Pulmonary artery endothelial cell (primary cell): ENCODE results near the gene CES4A. TPM values are rescaled to one million over a fixed set of nuclear protein-coding genes. Genes with fewer than 3 reads are reported as not detected.
"Not testable (repeated sequence)": the region's sequence is repeated elsewhere in the genome, so short reads cannot be mapped to it uniquely, and the experiment has no call there.

ENCODE experiments used
- DNase-seq: peaks from one replicate; pipeline ENCODE4 v3.0.0-alpha.2; 2011; ENCODE audit warnings: low read depth, low spot score
- total RNA-seq: library from RNA; depleted of rRNA; stranded (reverse); fragments of >200 nt; gene quantifications from 2 replicates; pipeline ENCODE4 v1.2.3, GENCODE V29; 2014

Gene CES4A
- total RNA-seq, 1 donor from 2014 or later: 0.59 TPM

- DNase-seq: no peak
These were observed 3.5 kb upstream of the CES4A start for GRCh38 chr16:66984892-66985311.

- no peak for DNase-seq
These were observed 1.8 kb upstream of the CES4A start for GRCh38 chr16:66986559-66986958.

- no peak for DNase-seq
These were observed 3.2 kb downstream of the CES4A start for GRCh38 chr16:66991545-66992077.

GRCh38 chr16:66993558-66993957 is 5.2 kb downstream of the CES4A start:
- DNase-seq: not testable (repeated sequence)

GRCh38 chr16:66996324-66996982 is 8.1 kb downstream of the CES4A start:
- DNase-seq: no peak

- no peak for DNase-seq
These were observed 8.6 kb downstream of the CES4A start for GRCh38 chr16:66996983-66997358.

- DNase-seq: no peak
These were observed 12.3 kb downstream of the CES4A start for GRCh38 chr16:67000384-67001351.

GRCh38 chr16:67001726-67002125 is 13.3 kb downstream of the CES4A start:
- no peak for DNase-seq

- no peak for DNase-seq
These were observed 18.7 kb downstream of the CES4A start for GRCh38 chr16:67006930-67007658.

GRCh38 chr16:67009158-67009557 is 20.8 kb downstream of the CES4A start:
- DNase-seq: no peak

- DNase-seq: no peak
These were observed 22.9 kb downstream of the CES4A start for GRCh38 chr16:67011274-67011673.

GRCh38 chr16:67013233-67013822 is 24.9 kb downstream of the CES4A start:
- no peak for DNase-seq

- no peak for DNase-seq
These were observed 25.6 kb downstream of the CES4A start for GRCh38 chr16:67013823-67014633.

- DNase-seq: no peak
These were observed 26.4 kb downstream of the CES4A start for GRCh38 chr16:67014634-67015312.

GRCh38 chr16:67015313-67015731 is 26.9 kb downstream of the CES4A start:
- DNase-seq: no peak

- no peak for DNase-seq
These were observed 27.8 kb downstream of the CES4A start for GRCh38 chr16:67016143-67016542.

- no peak for DNase-seq
These were observed 28.5 kb downstream of the CES4A start for GRCh38 chr16:67016681-67017420.

GRCh38 chr16:67017421-67017750 is 29.0 kb downstream of the CES4A start:
- no peak for DNase-seq

- peak; percentile 71 for DNase-seq
These were observed 29.6 kb downstream of the CES4A start for GRCh38 chr16:67017810-67018488.
